K562 (cell line): ENCODE data around the gene TMEM63A. TPM values are rescaled to one million over a fixed set of nuclear protein-coding genes. Genes with fewer than 3 reads are reported as not detected.

ENCODE experiments used
- ATAC-seq: fragments of 200-7000 bp; cut with Tn5 transposase; 3 replicates; pipeline ENCODE4 v1.9.1; 2020; ENCODE audit warnings: moderate library complexity
- BruUV-seq: library from RNA; stranded (reverse); fragments of 400-500 nt; replicated peaks from 2 replicates; lab custom pipeline; 2021; lab: Mats Ljungman, UMichigan
- CTCF ChIA-PET: fragments of 300-600 bp; formaldehyde crosslinking; extraction: SDS; loops from one replicate; lab custom pipeline; 2021; ENCODE audit warnings: low intra/inter-chr PET ratio; lab: Yijun Ruan, JAX
- POLR2A ChIA-PET: fragments of 300-600, 350-650 bp; sonication (Branson Sonifier 250); formaldehyde crosslinking; extraction: SDS; loops from one replicate; lab custom pipeline; 2021; ENCODE audit warnings: antibody characterized with exemption, inconsistent platforms; lab: Yijun Ruan, JAX
- DNase-seq, 4 experiments: peaks; one replicate each; pipeline versions ENCODE4 v3.0.0 to v3.0.0-alpha.2; 2011 to 2018; ENCODE audit warnings: low spot score in 3 of 4, mixed read lengths in 3 of 4; ENCODE audit errors: extremely low read depth in 1 of 4
- FAIRE-seq: peaks from 2 replicates; lab custom pipeline; 2011; peaks lifted over from hg19 to GRCh38; lab: Jason Lieb, UNC
- H2AFZ ChIP-seq: 2 replicates; pipeline ENCODE4 v1.6.0; 2011; ENCODE audit warnings: low read depth, low read length, control low read depth, inconsistent platforms
- H3K27ac ChIP-seq: fragments of 200-600 bp; 3 replicates; pipeline ENCODE4 v1.8.0; 2011; ENCODE audit warnings: low read depth, mild to moderate bottlenecking, control low read depth, inconsistent platforms, low read length, moderate library complexity, mixed read lengths; ENCODE audit errors: extremely low read depth
- H3K27me3 ChIP-seq, 2 experiments: fragments of 300-600 bp in 1 of 2; 2 replicates in 1 of 2; 3 replicates in 1 of 2; pipeline versions ENCODE4 v1.6.0 to v1.8.0; 2011; ENCODE audit warnings: inconsistent platforms in 2 of 2, low read length in 2 of 2, mild to moderate bottlenecking in 1 of 2, mixed read lengths in 1 of 2, moderate library complexity in 1 of 2; ENCODE audit not compliant: control insufficient read depth in 2 of 2, insufficient read depth in 2 of 2
- H3K36me3 ChIP-seq: fragments of 300-600 bp; 3 replicates; pipeline ENCODE4 v1.8.0; 2011; ENCODE audit warnings: mild to moderate bottlenecking, low read length, inconsistent platforms; ENCODE audit not compliant: control insufficient read depth, insufficient read depth
- H3K4me1 ChIP-seq, 2 experiments: fragments of 200-600 bp in 1 of 2; replicated peaks in 1 of 2; 2 replicates in 1 of 2; 3 replicates in 1 of 2; pipeline versions ENCODE4 v1.5.1 to v1.8.0; 2011; ENCODE audit warnings: inconsistent platforms in 2 of 2, low read length in 2 of 2, mild to moderate bottlenecking in 1 of 2, mixed read lengths in 1 of 2, moderate library complexity in 1 of 2; ENCODE audit not compliant: control insufficient read depth in 2 of 2, insufficient read depth in 2 of 2
- H3K4me2 ChIP-seq: 2 replicates; pipeline ENCODE4 v1.6.1; 2011; ENCODE audit warnings: low read length, control low read depth, inconsistent platforms, mixed read lengths; ENCODE audit not compliant: insufficient read depth
- H3K4me3 ChIP-seq: fragments of 200-600 bp; sonication (generic), shearing (Covaris generic); 2 replicates; pipeline ENCODE4 v1.5.1; 2016; ENCODE audit warnings: control low read depth, inconsistent platforms
- H3K79me2 ChIP-seq: fragments of 200-600 bp; 3 replicates; pipeline ENCODE4 v1.8.0; 2011; ENCODE audit warnings: low read length, inconsistent platforms; ENCODE audit not compliant: control insufficient read depth, insufficient read depth
- H3K9ac ChIP-seq, 2 experiments: 2 replicates each; pipeline versions ENCODE4 v1.6.0 to v1.6.1; 2011; ENCODE audit warnings: low read depth in 2 of 2, low read length in 2 of 2, control low read depth in 1 of 2, inconsistent platforms in 1 of 2, mild to moderate bottlenecking in 1 of 2, mixed read lengths in 1 of 2; ENCODE audit not compliant: insufficient read depth in 1 of 2
- H3K9me1 ChIP-seq: one replicate; pipeline ENCODE4 v1.6.0; 2011; ENCODE audit warnings: inconsistent platforms, mild to moderate bottlenecking, low read length, moderate library complexity; ENCODE audit not compliant: control insufficient read depth, insufficient read depth
- H3K9me3 ChIP-seq: replicated peaks from 2 replicates; pipeline ENCODE4 v1.5.1; 2011; ENCODE audit warnings: low read depth, low read length, inconsistent platforms; ENCODE audit not compliant: control insufficient read depth, insufficient read depth
- H4K20me1 ChIP-seq: replicated peaks from 2 replicates; pipeline ENCODE4 v1.6.1; 2011; ENCODE audit warnings: low read length, inconsistent platforms, mixed read lengths; ENCODE audit not compliant: control insufficient read depth, insufficient read depth
- CREB3 ChIP-seq: fragments of 450-650 bp; conservative IDR thresholded peaks from 2 replicates; pipeline ENCODE4 v1.6.1; 2016; ENCODE audit warnings: missing genetic modification characterization, low read depth, mild to moderate bottlenecking, missing compliant biosample characterization, moderate library complexity
- CSDE1 ChIP-seq, 2 experiments: fragments of 450-650 bp; IDR thresholded peaks; 2 replicates each; pipeline ENCODE4 v1.6.1; 2016; ENCODE audit warnings: mild to moderate bottlenecking in 1 of 2
- ELF2 ChIP-seq: fragments of 250-450 bp; sonication (Bioruptor Pico); IDR thresholded peaks from 2 replicates; pipeline ENCODE4 v1.5.0; 2021; ENCODE audit warnings: mild to moderate bottlenecking
- ILK ChIP-seq: fragments of 450-650 bp; IDR thresholded peaks from 2 replicates; pipeline ENCODE4 v1.6.1; 2016; ENCODE audit warnings: missing genetic modification characterization, low read depth, mild to moderate bottlenecking, missing compliant biosample characterization, moderate library complexity, borderline replicate concordance
- PCBP1 ChIP-seq: fragments of 200-400 bp; formaldehyde crosslinking; IDR thresholded peaks from 2 replicates; pipeline ENCODE4 v1.6.1; 2018; ENCODE audit warnings: mild to moderate bottlenecking, low read depth, low read length; ENCODE audit not compliant: poor library complexity, severe bottlenecking
- WGBS: fragments of 100-300 bp; shearing (Covaris generic); methylation state at CpG from one replicate; pipeline ENCODE4 v1.1.6; 2016; ENCODE audit warnings: low coverage, mixed read lengths; ENCODE audit not compliant: insufficient coverage; ENCODE audit errors: missing lambda C conversion rate; 5-methylcytosine and 5-hydroxymethylcytosine counted together
- in situ Hi-C: fragments of 300-500 bp; cut with MboI; formaldehyde crosslinking; loops from 4 replicates; pipeline ENCODE4 v1.15.0; 2018; ENCODE audit warnings: inconsistent platforms, mixed read lengths
- intact Hi-C: fragments of 100-400 bp; cut with micrococcal nuclease; formaldehyde crosslinking; loops from 2 replicates; pipeline ENCODE4 v1.14.2; 2022
- polyA plus RNA-seq, 8 experiments: library from polyadenylated mRNA; depleted of rRNA in 4 of 8; stranded (reverse) in 5 of 8; unstranded in 3 of 8; fragments of >200 nt; fragmentation: Nextera tagmentation in 2 of 8; fragmentation: Illumina TruSeq in 1 of 8; extraction: Ambion mirVana in 2 of 8; extraction: Trizol in 1 of 8; gene quantifications; 2 replicates each; pipeline versions ENCODE4 v1.2.1 to v1.2.3, GENCODE V29; 2011 to 2014; ENCODE audit warnings: inconsistent platforms in 1 of 8, missing spikeins in 1 of 8
- total RNA-seq, 7 experiments: library from RNA; depleted of rRNA in 6 of 7; stranded (reverse); fragments of >200 nt in 6 of 7; fragmentation: Illumina TruSeq in 2 of 7; extraction: Trizol in 2 of 7; gene quantifications; 2 replicates each; pipeline versions ENCODE4 v1.2.1 to v1.2.3, GENCODE V29; 2011 to 2021; ENCODE audit warnings: low replicate concordance in 1 of 7

The TMEM63A gene
- total and polyA plus RNA-seq, 9 of the 15 experiments (the other 6 are each of a cell fraction or from before 2014, with no cell fraction given), result 2.0 to 54.6 (median 17.5) TPM

GRCh38 chr1:225878282-225878681 lies 3.9 kb downstream of the TMEM63A start:
- no peak overlapping the region for H3K4me2 ChIP-seq
- FAIRE-seq, result no peak
- H3K79me2 ChIP-seq, result peaks cover 48% of the 10 kb centered on the region
- ChIA-PET POLR2A (interaction anchor here (0.6 to 2.2 kb wide), 4 partner anchors 11 to 121 kb away, joined by 3 to 9 read pairs (median 4); partner anchors contain the start of genes LEFTY1 and SDE2), CTCF (no interaction called here)
- no peaks in the 10 kb centered on the region for H3K9me3 ChIP-seq
- peaks cover 67% of the 10 kb centered on the region for H3K36me3 ChIP-seq
- in situ Hi-C loops (loop anchor here (5.0 kb wide), 1 partner anchor 79 kb away; no protein-coding TSS in a partner anchor), intact Hi-C loops (no loop called here)
- H2AFZ ChIP-seq, result no peak overlapping the region
- 0 out of 4 replicates have a peak overlapping the region, but pooled peaks of 1 of the 2 experiments have one; percentile 17 for H3K9ac ChIP-seq
- no peak overlapping the region for H3K27ac ChIP-seq
- H3K4me1 ChIP-seq, result peaks cover 23 to 43% of the 10 kb centered on the region in 2 experiments; a peak in 4 of 5 replicates
- DNase-seq, result no peak
- peaks cover 6% of the 10 kb centered on the region for H3K9me1 ChIP-seq
- H3K27me3 ChIP-seq, result no peaks in the 10 kb centered on the region
- peaks cover 17% of the 10 kb centered on the region; the same call in 1 of the 2 replicates for H4K20me1 ChIP-seq
- WGBS, result 82% methylated on average over 4 of the region's 4 CpGs
- H3K4me3 ChIP-seq, result no peak overlapping the region
- no TSS peak for BruUV-seq
- no peak for ATAC-seq
- TF ChIP-seq PCBP1, result no peak
- no peak for TF ChIP-seq CREB3 (tag)
- TF ChIP-seq ILK (tag), result no peak
- no peak for TF ChIP-seq CSDE1 (IDR thresholded peaks at IDR 0.05)
- no peak for TF ChIP-seq ELF2
